Mucosa of descending colon (tissue), 3 donors: Measurements from ENCODE around the gene NPAS1. TPM values are rescaled to one million over a fixed set of nuclear protein-coding genes. Genes with fewer than 3 reads are reported as not detected.
A peak's percentile ranks its signal among the peaks of the same experiment; 100 is the strongest.

Experiments
- ATAC-seq: fragments of 200-7000 bp; cut with Tn5 transposase; one replicate; pipeline ENCODE4 v1.9.1; 2020; ENCODE audit warnings: mild to moderate bottlenecking, moderate library complexity
- DNase-seq, 3 donors: peaks; one replicate each; pipeline ENCODE4 v3.0.0-alpha.2; 2020
- H3K36me3 ChIP-seq: fragments of 200-600 bp; one replicate; pipeline ENCODE4 v1.8.0; 2021; ENCODE audit warnings: low read depth, mild to moderate bottlenecking
- H3K4me1 ChIP-seq: fragments of 200-600 bp; one replicate; pipeline ENCODE4 v1.8.0; 2021; ENCODE audit warnings: low read depth, mild to moderate bottlenecking
- H3K4me3 ChIP-seq: fragments of 200-600 bp; one replicate; pipeline ENCODE4 v1.8.0; 2021; ENCODE audit warnings: mild to moderate bottlenecking
- H3K9me3 ChIP-seq: fragments of 200-600 bp; one replicate; pipeline ENCODE4 v1.8.0; 2021; ENCODE audit warnings: mild to moderate bottlenecking
- CTCF ChIP-seq: fragments of 200-600 bp; IDR thresholded peaks from one replicate; pipeline ENCODE4 v1.8.0; 2022; ENCODE audit warnings: antibody characterized with exemption, mild to moderate bottlenecking
- intact Hi-C, 2 donors: fragments of 100-400 bp; cut with DNase I in 1 of 2; cut with micrococcal nuclease in 1 of 2; formaldehyde crosslinking; loops; one replicate each; pipeline versions ENCODE4 v1.11.0 to v1.11.1; 2022; cut with DNase I, micrococcal nuclease
- total RNA-seq, 3 donors: library from RNA; stranded (reverse); fragmentation: NEBNext Ultra II Directional in 2 of 3; extraction: Animal tissue kit (Norgen Biotek cat#: 25700) in 2 of 3; gene quantifications; one replicate each; pipeline versions ENCODE4 v1.2.1 to v1.2.4, GENCODE V29; 2021 to 2023
- donor health status: DM: no; HTN: no; CAD: no; lungs with moderate emphysema.
- donor health status: DM: no; HTN: no; CAD: no.
- donor health status: DM: no; HTN: yes; CAD: no.

The NPAS1 gene
- total RNA-seq, 3 donors from 2014 or later, result 0.31 to 1.1 TPM; not detected in 1

- TF ChIP-seq CTCF, result no peak
- H3K4me1 ChIP-seq, result no peaks in the 10 kb centered on the region
- intact Hi-C loops, result no loop called here
- no peak for ATAC-seq
- no peak overlapping the region for H3K4me3 ChIP-seq
- no peaks in the 10 kb centered on the region for H3K36me3 ChIP-seq
- DNase-seq, result no peak
- H3K9me3 ChIP-seq, result no peaks in the 10 kb centered on the region
Measured at GRCh38 chr19:47040869-47041268, 21.2 kb downstream of the NPAS1 start.

- Histone ChIP-seq H3K4me1 (no peaks in the 10 kb centered on the region), H3K4me3 (no peak overlapping the region), H3K9me3 (no peaks in the 10 kb centered on the region), H3K36me3 (no peaks in the 10 kb centered on the region)
- intact Hi-C loops, result no loop called here
- ATAC-seq (no peak), DNase-seq (no peak)
- no peak for TF ChIP-seq CTCF
Measured at GRCh38 chr19:47044946-47045866, 25.6 kb downstream of the NPAS1 start.

- H3K4me3 ChIP-seq, result no peak overlapping the region
- no peaks in the 10 kb centered on the region for H3K9me3 ChIP-seq
- no peak for TF ChIP-seq CTCF
- intact Hi-C loops, result no loop called here
- no peak for DNase-seq
- no peak for ATAC-seq
- H3K36me3 ChIP-seq, result no peaks in the 10 kb centered on the region
- H3K4me1 ChIP-seq, result no peaks in the 10 kb centered on the region
Measured at GRCh38 chr19:47045867-47046470, 26.3 kb downstream of the NPAS1 start.

GRCh38 chr19:47047272-47047762, 27.7 kb downstream of the NPAS1 start:
- intact Hi-C loops, result no loop called here
- Histone ChIP-seq H3K4me3 (no peak overlapping the region), H3K36me3 (no peaks in the 10 kb centered on the region), H3K9me3 (no peaks in the 10 kb centered on the region), H3K4me1 (no peaks in the 10 kb centered on the region)
- ATAC-seq (no peak), DNase-seq (no peak)
- no peak for TF ChIP-seq CTCF

GRCh38 chr19:47047763-47048405, 28.2 kb downstream of the NPAS1 start:
- H3K9me3 ChIP-seq, result no peaks in the 10 kb centered on the region
- peak; percentile 81 for ATAC-seq
- DNase-seq, result peak; percentile 81 to 84 (median 84)
- H3K36me3 ChIP-seq, result no peaks in the 10 kb centered on the region
- no peak for TF ChIP-seq CTCF
- H3K4me3 ChIP-seq, result peak overlapping the region; percentile 96
- intact Hi-C loops, result no loop called here
- H3K4me1 ChIP-seq, result no peaks in the 10 kb centered on the region
